GM11168 (cell line): ENCODE results near the gene COLEC12.

Experiments used
- in situ Hi-C: fragments of 300-500 bp; cut with MboI; formaldehyde crosslinking; loops from one replicate; pipeline ENCODE4 v1.12.0; 2022; ENCODE audit warnings: low sequenced_read_pairs; ENCODE audit not compliant: unreplicated experiment

Gene COLEC12

DNA sequence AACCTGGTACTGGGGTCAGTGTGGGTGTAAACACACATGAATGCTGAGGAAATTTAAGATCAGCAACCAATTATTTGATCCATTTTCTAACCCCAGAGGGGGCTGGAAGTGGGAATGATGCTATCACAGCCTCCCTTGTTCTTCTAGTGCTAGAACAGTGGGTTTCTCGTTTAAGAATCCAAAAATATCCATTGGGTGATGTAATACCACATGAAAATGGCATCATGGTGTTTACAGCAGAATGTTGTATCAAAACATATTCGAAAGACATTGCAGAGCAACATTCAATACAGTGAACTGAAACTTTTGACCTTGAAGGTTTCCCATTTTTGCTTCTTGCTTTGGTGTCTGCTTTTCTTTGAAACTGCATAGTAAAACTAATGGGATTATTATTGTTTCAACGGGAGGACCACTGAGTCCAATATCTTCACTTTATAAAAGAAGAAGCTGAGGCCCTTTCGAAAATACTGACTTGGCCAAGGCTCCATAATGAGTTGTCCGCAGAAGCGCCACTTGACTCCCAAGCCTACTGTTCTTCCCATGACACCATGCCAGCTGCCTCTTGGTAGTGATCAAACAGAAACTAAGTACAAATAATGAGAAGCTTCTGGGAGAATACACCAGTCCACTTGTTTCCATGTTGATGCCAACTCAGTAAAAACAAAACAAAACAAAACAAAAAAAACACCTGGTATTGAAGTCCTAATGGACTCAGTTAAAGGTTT is 106.1 kb downstream of the COLEC12 start:
- in situ Hi-C loops: no loop called here

- in situ Hi-C loops: no loop called here
Measured at GRCh38 chr18:393574-393957, 106.9 kb downstream of the COLEC12 start.

DNA sequence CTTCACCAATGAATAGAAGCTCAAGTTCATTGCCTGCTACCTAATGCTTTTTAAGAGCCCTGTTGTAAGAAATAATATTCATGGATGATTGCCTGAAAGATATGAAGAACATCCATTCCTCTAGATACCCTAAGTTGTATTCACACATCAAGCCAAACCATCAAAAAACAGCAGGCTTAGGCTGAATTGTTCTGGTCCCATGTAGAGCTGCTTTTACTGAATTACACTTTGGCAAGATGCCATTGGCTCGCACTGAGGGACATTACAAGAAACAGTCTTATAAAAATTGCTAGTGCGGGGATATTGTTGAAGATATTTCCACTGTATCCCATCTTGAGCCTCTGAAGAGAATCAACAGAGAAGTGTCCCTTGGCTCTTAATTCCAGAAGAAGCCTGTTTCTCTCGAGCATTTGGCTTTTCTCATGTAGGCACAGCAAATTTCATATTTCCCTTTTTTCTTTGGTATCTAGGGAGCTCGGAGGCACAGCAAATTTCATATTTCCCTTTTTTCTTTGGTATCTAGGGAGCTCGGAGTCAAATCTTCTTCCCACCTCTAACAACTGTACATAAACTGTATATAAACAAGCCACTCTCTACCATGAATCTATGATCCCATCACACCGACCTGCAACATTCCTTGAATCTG is 107.5 kb downstream of the COLEC12 start:
- in situ Hi-C loops: no loop called here

DNA sequence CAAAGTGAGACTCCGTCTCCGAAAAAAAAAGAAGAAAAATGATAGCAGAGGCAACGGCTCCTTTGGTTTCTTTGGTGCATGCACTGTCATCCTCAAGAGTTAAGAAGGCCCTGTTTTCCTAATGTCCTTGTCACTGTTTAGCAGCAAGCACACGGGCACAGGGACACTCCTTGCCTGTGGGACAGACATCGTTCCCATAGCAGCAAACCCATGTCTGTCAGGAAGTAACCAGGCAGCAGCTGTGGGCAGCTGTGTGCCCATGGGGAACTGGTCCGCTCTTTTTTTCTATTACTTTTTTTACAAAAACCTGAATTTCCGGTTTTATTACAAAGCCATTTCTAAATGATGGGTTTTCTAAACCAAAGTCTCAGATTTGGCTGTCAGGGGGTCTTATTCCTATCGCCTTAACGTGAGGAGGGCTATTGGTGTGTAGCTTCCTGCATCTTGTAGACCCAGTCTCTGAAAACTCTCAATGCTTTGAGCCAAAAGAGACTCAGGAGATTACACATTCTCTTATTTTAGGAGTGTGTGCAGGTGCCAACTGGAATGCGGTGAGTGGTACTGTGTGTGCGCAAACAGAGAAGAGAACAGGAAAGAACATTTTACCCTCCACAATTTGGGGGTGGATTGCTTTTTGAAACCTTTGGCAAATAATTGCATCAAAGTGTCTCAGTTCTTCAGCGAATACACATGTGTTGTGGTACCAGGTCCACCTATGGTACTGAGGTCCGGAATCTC is 109.6 kb downstream of the COLEC12 start:
- in situ Hi-C loops: no loop called here

GRCh38 chr18:389658-390357 is 110.7 kb downstream of the COLEC12 start:
- in situ Hi-C loops: no loop called here

- in situ Hi-C loops: no loop called here
Measured at GRCh38 chr18:388200-388599, 112.3 kb downstream of the COLEC12 start.

DNA sequence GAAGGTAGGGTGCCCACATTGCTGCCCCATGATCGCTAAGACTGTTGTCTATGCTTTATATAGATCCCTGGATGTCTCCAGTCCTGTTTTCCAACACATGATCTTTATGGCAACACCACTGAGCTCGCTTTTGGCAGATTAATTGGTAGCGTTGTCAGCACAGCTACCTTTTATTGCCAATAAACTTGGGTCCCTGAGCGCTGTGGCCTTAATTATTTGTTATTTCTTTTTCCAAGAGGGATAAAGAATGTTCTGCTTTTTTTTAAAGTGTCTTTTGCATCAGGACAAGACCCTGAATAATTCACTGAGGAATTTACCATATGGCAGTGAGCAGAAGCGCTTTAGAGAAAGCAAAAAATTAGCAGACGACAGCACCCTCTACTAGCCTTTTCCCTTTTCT is 113.5 kb downstream of the COLEC12 start:
- in situ Hi-C loops: no loop called here

- in situ Hi-C loops: no loop called here
Measured at GRCh38 chr18:384897-385296, 115.6 kb downstream of the COLEC12 start.

DNA sequence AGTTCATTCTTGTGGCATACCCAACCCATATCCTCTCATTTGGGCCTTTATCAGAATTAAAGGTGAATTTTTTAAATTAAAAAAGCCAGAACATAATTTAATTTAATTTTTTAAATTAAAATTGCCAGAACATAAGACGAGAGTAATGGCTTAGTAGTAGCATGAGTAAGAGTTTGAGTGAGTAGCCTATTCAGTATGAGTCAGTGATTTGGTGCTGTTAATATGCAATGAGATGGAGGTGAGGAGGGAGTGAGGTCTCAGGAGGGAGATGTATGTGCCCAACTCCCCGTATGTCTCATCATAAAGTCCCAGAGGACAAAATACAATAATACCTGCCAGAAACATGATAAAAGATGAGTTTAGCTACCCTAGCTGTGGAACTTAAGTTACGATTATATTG is 117.4 kb downstream of the COLEC12 start:
- in situ Hi-C loops: no loop called here

DNA sequence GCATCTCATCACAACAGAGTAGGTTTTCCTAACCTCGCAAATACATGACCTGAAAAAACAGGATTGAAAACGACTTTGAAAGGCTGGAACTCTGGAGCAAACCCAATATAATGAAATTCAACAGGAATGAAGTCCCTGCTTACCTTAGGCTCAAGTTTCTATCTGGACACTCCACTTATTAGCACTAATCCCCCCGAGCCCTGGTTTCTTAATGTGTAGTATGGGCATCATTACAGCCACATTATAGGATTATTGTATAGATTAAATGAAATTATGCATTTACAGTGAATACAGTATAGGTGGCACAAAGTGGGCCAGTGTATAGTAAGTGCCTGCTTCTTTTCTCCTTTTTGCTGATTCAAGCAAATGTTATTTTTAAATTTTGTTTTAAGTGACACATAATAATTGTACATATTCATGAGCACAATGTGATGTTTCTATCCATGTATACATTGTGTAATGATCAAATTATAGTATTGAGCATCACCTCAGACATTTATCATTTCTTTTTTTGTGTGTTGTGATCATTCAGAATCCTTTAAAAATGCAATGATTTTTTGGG is 118.0 kb downstream of the COLEC12 start:
- in situ Hi-C loops: no loop called here

DNA sequence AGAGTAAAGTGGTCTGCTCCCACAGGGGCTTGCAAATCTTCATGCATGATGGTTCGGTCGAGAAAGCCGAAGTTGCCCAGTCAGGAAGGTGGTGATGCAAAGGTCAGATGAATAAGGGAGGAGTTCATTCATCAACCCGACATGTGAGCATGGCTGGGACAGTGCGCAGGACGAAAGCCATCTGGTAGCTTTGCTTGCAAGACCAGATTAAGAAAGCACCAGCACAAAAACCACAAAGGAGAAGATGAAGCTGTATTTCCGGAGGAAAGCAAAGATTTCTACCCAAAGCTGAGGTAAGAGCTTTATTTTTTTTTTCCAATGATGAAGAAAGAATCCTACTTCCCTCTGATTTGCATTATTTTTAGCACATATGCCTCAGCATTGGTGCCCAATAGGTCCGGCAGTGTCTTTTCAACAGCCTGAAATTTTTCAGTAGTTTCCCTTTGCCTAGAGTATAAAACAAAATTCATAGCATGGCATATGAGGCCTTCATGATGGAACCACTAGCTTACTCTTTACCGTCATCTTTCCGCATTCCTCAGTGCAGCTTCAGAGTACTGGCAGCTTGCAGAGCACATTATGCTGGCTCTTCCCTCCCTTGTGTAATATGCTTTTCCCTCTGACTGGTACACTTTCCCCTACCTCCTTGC is 120.7 kb downstream of the COLEC12 start:
- in situ Hi-C loops: no loop called here

GRCh38 chr18:378079-378478 is 122.4 kb downstream of the COLEC12 start:
- in situ Hi-C loops: no loop called here

- in situ Hi-C loops: no loop called here
Measured at GRCh38 chr18:377088-377487, 123.4 kb downstream of the COLEC12 start.

GRCh38 chr18:376311-376710 is 124.2 kb downstream of the COLEC12 start:
- in situ Hi-C loops: no loop called here

DNA sequence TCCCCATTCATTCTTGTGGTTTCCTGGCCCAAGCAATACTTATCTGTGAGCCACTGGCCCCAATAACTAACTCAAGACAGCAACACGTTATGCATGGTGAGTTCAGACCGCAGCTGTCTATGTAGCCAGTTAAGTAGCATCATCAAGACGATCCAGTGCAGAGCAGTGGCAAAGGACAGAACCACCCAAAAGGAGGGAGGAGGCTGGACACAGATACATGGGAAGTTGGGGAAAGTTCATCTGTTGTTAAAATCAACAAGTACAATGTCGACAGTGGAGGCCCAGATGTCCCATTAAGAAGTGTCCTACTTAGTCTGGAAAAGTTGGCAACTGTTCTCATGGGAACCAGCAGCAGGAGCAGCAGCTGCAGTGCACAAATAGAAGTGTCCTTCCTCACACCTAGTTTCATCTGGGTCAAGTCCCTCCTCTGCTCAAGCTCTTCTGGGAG is 125.8 kb downstream of the COLEC12 start:
- in situ Hi-C loops: no loop called here

DNA sequence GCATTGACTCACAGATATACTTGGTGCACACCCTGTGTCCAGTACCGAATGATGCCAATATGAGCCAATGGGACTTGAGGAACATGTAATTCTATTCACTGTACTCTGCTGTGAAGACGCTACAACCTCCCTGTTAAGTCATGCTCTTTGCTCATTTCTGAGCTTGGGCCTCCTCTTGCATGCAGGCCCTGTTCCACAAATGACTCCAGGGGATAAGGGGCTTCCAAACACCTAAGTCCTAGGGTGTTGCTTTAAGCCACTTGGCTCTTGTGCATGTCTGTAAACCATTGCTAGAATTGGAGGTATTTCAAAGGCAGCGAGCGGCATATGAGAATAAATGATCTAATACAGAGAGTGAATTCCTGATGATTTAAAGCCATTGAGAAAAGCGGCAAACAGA is 126.7 kb downstream of the COLEC12 start:
- in situ Hi-C loops: no loop called here

DNA sequence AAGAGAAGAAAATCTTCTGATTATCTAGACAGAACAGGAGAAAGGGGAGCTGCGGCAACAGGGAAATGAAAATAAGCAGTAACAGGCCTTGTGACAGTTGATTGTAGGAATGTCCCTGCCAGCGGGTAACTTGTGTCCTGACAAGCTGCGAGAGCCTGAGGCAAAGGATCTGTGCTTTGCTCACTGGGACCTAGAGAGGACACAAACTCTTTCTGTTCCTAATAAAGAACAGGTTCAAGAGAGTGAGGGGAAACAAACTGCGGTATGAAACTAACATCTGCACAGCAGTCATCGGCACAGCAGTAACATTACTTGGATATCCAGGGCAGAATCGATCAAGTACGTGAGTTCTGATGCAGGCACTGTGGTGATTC is 128.9 kb downstream of the COLEC12 start:
- in situ Hi-C loops: no loop called here

DNA sequence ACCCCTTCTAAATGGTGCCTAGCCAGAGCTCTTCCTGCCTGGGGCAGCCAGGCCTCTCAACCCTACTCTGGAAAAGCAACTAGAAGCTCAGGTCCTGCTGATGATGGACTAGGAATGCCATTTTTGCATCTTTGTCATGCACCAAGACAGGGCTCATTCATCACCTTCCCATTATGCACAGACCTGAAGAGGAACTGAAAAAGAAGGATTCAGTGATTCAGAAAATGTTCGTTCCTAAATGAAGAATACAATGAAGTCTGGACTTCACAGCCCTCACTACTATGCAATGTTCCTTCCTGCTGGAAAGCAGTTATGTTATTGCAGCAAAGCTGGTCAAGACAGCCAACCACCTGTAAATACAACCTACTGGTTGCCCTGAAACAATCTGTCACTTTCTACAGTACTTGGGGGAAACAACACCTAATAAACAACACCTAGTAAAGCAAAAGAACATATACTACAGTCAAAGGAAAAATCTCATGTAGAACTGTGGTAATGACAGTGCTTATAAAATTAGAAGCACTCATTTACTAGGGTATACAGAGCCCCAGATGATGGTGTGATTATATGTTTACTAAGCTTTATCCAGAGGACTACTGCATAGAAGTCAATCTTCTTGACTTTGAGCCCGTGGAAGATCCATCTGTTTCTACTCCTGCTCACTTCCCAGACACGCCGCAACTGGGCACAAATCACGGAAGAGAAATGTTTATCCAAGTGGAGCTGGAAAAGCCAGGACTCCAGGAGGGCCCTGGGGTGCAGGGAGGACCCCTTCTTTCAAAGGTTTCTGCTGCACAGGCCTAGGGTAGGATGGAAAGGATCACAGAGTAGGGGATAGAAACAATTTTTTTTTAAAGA is 129.5 kb downstream of the COLEC12 start:
- in situ Hi-C loops: no loop called here
